GM21825 (cell line): Measurements from ENCODE around the gene ACD.

Experiments used
- ATAC-seq: cut with Tn5 transposase; IDR thresholded peaks from one replicate; pipeline ENCODE4 v1.9.1; 2021; ENCODE audit warnings: mild to moderate bottlenecking, moderate library complexity; ENCODE audit not compliant: unreplicated experiment

ACD gene

DNA sequence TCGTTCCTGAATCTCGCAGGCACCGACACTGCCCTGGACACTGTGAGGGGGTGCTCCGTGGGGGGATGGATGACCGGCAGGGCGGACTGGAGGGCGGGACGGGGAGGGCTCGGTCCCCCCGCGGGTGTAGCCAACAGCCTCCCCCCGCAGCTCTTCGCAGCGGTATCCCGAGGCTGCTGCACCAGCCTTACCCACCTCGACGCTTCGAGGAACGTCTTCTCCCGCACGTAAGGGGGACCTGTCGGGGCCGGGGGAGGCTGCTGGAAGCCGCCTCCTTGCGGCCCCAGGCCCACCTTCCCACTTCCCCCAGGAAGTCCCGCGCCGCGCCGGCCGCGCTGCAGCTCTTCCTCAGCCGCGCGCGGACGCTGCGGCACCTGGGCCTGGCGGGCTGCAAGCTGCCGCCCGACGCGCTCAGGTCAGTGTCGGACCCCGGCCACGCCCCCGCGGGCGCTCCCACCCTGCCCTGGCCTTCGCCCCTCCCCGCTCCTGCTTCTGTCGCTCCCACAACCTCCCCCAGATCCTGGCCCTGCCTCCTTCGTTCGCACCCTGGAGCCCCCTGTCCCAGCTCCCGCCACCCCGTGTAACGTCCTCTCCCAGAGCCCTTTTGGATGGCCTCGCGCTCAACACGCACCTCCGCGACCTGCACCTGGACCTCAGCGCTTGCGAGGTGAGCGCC lies 11.8 kb downstream of the ACD start:
- no peak for ATAC-seq

DNA sequence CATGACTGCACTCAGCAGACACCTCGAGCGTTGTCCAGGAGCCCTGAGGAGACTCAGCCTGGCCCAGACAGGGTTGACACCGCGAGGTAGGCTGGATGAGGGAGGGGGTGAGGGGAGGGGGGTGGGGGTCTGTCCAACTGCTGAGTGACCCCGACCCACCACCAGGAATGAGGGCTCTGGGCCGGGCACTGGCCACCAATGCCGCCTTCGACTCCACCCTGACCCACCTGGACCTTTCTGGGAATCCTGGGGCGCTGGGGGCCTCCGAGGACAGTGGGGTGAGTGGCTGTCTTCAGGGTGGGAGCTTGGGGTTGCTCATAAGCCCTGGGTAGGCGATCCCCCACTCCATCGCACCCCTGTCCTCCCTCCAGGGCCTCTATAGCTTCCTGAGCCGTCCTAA lies 12.4 kb downstream of the ACD start:
- ATAC-seq: no peak

DNA sequence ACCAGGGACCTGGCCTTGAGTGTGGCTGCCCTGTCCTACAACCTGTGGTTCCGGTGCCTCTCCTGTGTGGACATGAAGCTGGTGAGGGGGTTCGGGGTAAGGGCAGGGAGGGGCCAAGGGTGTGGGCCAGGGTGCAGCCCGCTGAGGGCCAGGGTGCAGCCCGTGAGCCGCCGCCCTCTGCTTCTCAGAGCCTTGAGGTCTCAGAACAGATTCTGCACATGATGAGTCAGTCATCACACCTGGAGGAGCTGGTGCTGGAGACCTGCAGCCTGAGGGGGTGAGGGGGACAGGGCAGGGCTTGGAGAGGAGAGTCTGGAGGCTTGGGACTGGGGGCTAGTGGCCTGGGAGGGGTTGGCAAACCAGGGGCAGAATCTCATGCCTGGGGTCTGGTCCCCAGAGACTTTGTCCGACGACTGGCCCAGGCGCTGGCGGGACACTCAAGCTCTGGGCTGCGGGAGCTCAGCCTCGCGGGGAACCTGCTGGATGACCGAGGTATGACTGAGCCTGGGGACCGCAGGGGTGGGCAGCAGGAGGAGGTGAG lies 12.9 kb downstream of the ACD start:
- no peak for ATAC-seq

DNA sequence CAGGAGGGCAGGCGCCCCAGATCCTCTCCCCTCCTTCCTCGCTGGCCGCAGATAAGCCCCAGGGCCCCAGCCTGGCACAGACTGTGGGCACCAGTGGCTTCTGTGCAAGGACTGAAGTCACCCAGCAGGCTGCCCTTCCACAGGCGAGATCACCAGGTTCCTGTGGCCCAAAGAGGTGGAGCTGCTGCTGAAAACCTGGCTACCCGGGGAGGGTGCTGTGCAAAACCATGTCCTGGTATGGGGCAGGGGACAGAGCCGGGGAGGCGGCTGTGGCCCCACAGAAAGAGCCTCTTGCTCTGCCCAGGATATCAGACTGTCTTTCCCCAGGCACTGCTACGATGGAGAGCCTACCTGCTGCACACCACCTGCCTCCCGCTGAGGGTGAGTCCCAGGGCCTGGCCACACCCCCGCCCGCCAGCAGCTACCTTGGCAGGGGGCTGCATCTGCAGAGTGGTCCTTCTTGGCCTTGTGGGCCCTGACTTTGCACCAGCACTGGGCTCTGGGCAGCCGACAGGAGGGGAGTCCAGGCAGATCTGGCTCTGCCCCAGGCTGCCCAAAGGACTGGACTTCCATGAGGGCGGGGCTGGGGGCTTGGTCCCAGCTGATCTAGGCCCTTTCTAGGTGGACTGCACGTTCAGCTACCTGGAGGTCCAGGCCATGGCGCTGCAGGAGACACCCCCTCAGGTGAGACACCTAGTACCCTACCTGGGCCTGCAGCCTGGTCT lies 14.5 kb downstream of the ACD start:
- no peak for ATAC-seq

DNA sequence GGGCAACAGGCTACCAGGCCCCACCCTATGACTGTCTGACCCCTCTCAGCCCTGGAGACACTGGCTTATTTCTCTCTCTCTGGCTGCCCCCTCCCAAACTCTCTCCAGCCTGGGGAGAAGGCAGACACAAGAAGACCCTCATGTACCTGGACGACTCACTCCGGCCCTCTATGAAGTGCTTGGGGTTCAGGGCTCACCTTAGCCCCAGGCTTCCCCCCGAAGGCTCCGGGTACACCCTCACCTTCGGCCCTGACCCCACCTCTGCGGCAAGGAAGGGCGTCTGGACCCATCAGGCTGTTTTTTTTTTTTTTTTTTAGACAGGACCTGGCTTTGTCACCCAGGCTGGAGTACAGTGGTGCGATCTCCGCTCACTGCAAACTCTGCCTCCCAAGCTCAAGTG lies 16.0 kb downstream of the ACD start:
- ATAC-seq: no peak

DNA sequence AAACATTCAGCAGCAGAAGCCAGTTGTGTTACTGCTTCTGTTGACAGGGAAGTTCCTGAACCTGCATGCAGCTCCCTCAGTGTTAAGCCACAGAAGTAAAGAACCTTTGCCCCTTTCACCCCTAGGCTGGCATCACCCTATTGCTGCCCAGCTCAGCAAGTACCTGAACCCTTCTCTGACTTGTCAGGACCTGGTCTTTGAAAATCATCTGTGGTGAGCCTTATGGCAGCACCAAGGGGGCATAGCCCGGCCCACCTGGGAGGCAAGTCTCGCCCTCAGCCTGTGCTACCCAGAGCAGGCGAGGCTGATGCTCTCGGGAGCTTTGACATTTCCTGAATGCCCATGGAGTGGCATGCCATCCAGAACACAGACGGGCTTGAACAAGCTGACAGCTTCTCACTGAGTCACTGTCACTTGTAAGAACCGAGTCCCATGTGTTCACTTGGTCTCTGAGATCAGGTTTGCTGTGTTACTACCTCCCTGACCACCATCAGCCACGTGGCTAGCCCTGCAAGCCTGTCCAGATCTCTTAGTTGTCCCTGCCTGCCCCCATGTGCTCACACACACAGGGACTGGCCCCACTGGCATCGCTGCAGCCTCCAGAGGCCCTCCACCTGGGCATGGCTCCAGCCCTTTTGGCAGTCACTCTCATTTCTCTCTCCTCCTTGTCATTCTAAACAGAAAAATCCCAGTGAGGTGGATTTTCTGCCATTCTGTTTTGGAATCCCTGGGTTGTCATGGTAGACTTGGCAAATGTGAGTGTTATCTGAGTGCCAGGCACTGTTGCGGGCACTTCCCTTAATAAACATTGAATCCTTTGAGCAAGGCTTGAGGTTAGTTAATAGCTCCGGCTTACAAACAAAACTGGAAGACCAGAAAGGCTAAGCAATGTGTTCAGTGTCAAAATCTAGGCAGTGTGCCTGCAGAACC lies 18.0 kb downstream of the ACD start:
- ATAC-seq: no peak

DNA sequence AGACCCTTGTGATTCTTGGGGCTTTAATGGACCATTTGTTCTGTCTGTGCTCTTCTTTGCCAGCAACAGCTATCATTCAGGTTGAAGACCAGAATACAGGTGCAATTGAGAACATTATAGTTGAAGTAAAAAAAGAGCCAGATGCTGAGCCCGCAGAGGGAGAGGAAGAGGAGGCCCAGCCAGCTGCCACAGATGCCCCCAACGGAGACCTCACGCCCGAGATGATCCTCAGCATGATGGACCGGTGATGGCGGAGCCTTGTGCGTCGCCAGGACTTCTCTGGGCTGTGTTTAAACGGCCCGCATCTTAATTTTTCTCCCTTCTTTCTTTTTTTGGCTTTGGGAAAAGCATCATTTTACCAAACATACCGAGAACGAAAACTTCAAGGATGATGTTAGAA lies 22.4 kb downstream of the ACD start:
- no peak for ATAC-seq

DNA sequence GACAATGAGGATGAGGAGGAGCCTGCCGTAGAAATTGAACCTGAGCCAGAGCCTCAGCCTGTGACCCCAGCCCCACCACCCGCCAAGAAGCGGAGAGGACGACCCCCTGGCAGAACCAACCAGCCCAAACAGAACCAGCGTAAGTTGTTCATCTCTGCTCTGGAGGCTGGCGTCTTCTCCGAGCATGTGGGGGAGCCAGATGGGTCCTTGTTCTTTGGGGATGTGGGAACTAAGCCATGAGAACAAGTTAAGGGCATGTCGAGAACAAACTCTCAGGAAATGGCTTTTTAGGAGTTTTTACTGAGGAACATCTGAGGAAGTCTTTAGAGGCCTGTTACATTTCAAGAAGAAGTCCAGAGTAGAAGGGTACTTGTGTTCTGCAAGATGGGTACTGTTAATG lies 23.3 kb downstream of the ACD start:
- ATAC-seq: no peak

DNA sequence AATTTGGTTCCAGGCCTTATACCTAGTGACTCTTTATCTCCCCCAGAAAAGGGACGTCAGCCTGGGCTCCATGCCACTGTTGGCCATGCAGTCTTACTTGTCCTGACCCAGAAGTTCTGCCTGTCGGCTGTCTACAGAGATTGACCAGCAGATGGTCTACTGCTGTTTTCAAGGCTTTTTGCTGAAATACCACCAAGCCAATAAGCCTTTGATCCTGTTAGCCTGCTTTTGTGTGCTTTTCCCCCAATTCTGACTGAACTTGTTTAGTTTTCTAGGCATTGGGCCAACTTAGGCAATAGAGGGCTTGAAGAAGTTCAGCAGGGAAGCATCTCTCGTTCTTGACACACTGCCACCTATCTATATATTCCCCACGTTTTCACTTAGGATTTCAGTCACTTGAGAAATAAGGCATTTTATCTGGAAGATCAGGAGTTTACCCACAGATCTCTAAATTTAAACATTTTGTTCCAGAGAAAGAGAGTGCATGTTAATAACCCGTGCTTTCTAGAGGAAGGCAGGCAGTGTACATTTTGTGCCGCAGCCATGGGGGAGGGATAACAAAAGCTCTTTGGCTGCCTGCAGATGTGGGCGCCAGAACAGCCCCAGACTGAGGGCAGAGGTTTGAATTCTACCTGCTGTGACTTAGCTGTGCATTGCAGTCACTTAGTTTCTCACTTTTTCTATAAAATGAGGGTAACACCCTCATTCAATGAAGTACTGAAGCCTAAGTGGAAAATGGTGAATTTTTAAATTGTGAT lies 27.5 kb downstream of the ACD start:
- no peak for ATAC-seq

DNA sequence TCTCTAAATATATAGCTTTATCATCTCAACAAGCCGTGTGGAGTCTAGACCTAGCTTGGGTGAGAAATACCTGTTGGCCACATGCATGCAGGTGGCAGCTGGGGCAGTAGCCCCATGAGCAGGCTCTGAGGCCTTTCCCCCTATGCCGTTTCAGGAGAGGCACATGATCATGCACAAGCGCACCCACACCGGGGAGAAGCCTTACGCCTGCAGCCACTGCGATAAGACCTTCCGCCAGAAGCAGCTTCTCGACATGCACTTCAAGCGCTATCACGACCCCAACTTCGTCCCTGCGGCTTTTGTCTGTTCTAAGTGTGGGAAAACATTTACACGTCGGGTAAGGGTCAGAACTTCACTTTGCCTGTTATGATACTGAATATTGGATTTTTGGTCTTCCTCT lies 31.8 kb downstream of the ACD start:
- ATAC-seq: no peak

DNA sequence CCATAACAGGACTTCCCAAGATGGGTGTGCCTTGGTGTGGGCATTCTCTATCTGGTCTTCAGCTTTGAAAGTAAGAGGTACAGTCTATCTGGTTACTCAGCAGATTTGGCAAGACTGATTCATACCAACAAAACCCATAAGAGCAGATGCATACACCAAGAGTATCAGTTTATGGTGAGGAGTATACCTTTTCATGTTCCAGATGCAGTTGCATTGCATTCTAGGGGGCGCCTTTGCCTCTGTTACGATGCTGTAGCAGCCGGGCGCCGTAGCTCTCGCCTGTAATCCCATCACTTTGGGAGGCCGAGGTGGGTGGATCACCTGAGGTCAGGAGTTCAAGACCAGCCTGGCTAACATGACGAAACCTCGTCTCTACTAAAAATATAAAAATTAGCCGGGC lies 46.3 kb downstream of the ACD start:
- no peak for ATAC-seq

DNA sequence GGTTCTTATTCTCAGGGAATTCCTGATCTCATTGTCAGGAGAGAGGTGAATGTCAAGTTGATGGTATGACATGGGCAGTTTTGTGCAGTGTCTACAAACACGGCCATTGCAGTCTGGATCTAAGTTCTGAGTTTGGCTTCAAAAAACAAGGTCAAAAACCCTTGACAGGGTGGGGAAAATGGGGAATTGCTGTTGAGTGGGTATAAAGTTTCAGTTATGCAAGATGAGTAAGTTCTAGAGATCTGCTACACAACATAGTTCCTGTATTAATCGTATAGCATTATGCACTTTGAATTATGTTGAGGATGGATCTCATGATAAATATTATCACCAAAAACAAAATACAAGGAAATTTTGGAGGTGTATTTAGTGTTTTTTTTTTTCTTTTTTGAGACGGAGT lies 51.7 kb downstream of the ACD start:
- no peak for ATAC-seq
